Measurements from ENCODE around the gene CEACAM5. TPM values are rescaled to one million over a fixed set of nuclear protein-coding genes. Genes with fewer than 3 reads are reported as not detected.
A peak's percentile ranks its signal among the peaks of the same experiment; 100 is the strongest.
"Not testable (repeated sequence)": the region's sequence is repeated elsewhere in the genome, so short reads cannot be mapped to it uniquely, and the experiment has no call there.

The CEACAM5 gene
- total RNA-seq, 1 donor from 2014 or later, result not detected

GRCh38 chr19:41753159-41753558 lies 44.7 kb downstream of the CEACAM5 start:
- H3K4me3 ChIP-seq (ENCODE audit: low read depth, low read length), result no peak overlapping the region
- DNase-seq (ENCODE audit: low read depth), result no peak
- TF ChIP-seq, protein P1, sequence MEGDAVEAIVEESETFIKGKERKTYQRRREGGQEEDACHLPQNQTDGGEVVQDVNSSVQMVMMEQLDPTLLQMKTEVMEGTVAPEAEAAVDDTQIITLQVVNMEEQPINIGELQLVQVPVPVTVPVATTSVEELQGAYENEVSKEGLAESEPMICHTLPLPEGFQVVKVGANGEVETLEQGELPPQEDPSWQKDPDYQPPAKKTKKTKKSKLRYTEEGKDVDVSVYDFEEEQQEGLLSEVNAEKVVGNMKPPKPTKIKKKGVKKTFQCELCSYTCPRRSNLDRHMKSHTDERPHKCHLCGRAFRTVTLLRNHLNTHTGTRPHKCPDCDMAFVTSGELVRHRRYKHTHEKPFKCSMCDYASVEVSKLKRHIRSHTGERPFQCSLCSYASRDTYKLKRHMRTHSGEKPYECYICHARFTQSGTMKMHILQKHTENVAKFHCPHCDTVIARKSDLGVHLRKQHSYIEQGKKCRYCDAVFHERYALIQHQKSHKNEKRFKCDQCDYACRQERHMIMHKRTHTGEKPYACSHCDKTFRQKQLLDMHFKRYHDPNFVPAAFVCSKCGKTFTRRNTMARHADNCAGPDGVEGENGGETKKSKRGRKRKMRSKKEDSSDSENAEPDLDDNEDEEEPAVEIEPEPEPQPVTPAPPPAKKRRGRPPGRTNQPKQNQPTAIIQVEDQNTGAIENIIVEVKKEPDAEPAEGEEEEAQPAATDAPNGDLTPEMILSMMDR (conservative IDR thresholded peaks at IDR 0.05; ENCODE audit: low read depth, low read length), result peak; percentile 80

GRCh38 chr19:41753936-41754529 lies 45.6 kb downstream of the CEACAM5 start:
- TF ChIP-seq, protein P1 (conservative IDR thresholded peaks at IDR 0.05; ENCODE audit: low read depth, low read length), result peak; percentile 76
- no peak overlapping the region for H3K4me3 ChIP-seq (ENCODE audit: low read depth, low read length)
- DNase-seq (ENCODE audit: low read depth), result no peak

- TF ChIP-seq, protein P1 (conservative IDR thresholded peaks at IDR 0.05; ENCODE audit: low read depth, low read length), result no peak
- no peak for DNase-seq (ENCODE audit: low read depth)
- H3K4me3 ChIP-seq (ENCODE audit: low read depth, low read length), result no peak within 1 kb of the TSS
Observed at GRCh38 chr19:41755328-41755913, 47.0 kb downstream of the CEACAM5 start, which contains the start of gene CEACAM6. Gene CEACAM6, plus strand, starts transcription at chr19:41755530. Its CDS starts 109 bp downstream, at chr19:41755639.

DNA sequence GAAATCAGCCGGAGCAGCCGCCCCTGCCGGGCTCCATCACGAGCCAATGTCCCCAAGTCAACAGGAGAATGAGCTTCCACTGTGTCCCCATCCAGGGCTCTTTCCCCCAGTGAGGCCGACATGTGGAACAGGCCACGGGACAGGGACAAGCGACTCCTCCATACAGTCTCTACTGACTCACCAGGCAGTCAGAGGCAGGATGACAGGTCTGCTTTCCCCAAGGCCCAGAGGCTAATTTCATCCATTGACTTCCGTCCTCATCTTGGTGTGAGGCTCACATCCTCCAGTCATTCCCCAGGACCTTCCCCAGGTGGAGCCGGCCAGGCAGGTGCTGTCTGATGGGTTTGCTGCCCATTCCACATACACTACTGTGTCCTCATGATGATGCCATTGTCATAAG lies 50.4 kb downstream of the CEACAM5 start:
- no peak overlapping the region for H3K4me3 ChIP-seq (ENCODE audit: low read depth, low read length)
- DNase-seq (ENCODE audit: low read depth), result no peak
- TF ChIP-seq, protein P1 (conservative IDR thresholded peaks at IDR 0.05; ENCODE audit: low read depth, low read length), result no peak

GRCh38 chr19:41767115-41767514 lies 58.7 kb downstream of the CEACAM5 start:
- no peak for DNase-seq (ENCODE audit: low read depth)
- no peak overlapping the region for H3K4me3 ChIP-seq (ENCODE audit: low read depth, low read length)
- TF ChIP-seq, protein P1 (conservative IDR thresholded peaks at IDR 0.05; ENCODE audit: low read depth, low read length), result no peak

DNA sequence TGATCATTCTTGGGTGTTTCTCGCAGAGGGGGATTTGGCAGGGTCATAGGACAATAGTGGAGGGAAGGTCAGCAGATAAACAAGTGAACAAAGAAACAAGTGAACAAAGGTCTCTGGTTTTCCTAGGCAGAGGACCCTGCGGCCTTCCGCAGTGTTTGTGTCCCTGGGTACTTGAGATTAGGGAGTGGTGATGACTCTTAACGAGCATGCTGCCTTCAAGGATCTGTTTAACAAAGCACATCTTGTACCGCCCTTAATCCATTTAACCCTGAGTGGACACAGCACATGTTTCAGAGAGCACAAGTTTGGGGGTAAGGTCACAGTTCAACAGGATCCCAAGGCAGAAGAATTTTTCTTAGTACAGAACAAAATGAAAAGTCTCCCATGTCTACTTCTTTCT lies 59.7 kb downstream of the CEACAM5 start:
- not testable (repeated sequence) for H3K4me3 ChIP-seq (ENCODE audit: low read depth, low read length); DNase-seq (ENCODE audit: low read depth)

DNA sequence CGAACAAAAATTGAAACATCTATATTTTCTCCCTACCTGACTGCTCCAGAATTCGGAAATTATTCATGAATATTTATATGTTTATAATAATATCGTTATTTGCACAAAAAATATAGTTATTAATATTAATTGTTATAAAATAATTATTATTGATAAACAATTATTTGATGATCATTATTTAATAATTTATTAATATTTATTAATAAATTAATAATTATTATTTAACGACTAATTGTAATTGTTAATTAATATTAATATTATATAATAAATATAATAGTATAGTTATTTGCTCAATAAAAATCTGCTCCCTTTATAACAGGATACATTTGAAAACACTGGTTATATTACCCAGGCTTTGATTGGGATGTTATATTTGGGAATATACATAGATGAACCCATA lies 61.2 kb downstream of the CEACAM5 start:
- TF ChIP-seq, protein P1 (conservative IDR thresholded peaks at IDR 0.05; ENCODE audit: low read depth, low read length), result no peak
- no peak overlapping the region for H3K4me3 ChIP-seq (ENCODE audit: low read depth, low read length)
- DNase-seq (ENCODE audit: low read depth), result no peak

Data from epithelial cell of proximal tubule (primary cell).